Measurements from ENCODE around the gene SPDYE2B. TPM values are rescaled to one million over a fixed set of nuclear protein-coding genes. Genes with fewer than 3 reads are reported as not detected.
"Not testable (repeated sequence)": the region's sequence is repeated elsewhere in the genome, so short reads cannot be mapped to it uniquely, and the experiment has no call there.

The SPDYE2B gene
- total RNA-seq, 1 donor from 2014 or later = not detected

DNA sequence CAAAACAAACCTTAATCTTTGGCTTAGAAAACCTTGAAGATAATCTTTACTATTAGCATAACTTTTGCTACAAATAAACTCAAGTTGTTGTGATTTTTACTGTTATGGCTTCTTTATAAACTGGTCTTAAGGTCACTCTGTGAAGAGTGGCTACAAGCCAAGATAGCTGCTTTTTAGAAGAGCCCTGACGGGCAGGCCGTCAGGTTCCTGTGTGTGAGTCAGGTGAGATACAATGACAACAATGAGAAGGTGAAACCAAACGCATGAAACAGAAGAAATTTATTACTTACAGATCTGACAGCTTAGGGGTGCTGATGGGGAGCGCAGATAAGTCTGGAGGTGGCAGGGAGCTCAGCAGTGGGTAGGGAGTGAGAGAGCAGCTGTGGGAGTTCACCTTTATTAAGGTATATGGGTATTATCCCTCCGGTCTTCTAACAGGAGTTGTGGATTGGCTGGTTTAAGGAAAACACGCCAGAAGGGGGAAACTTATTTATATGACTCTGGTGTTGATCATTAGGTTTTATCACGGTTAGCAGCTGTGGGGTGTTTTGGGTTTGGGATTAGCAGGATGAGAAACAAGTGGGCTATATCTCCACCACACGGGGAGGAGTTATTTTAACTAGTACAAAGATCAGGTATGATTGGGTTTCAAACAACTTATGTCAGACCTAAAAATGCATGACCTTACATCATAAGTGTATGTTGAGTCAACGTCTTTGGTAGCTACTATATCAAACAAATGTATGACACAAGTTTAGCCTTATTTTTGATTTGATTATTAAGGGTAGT is 49.0 kb downstream of the SPDYE2B start:
- DNase-seq (ENCODE audit: low read depth in 2 of 2) = not testable (repeated sequence)

Other genes with a start within 250 kb of the SPDYE2B start
- 45.3 and 57.7 TPM in 2 replicates for gene ORAI2, start 216.7 kb upstream of the SPDYE2B start, total RNA-seq
- 8.9 and 10.5 TPM in 2 replicates for gene ALKBH4, start 185.5 kb upstream of the SPDYE2B start, total RNA-seq
- 13.5 and 17.7 TPM in 2 replicates for gene LRWD1, start 185.3 kb upstream of the SPDYE2B start, total RNA-seq
- 26.8 and 32.5 TPM in 2 replicates for gene POLR2J, start 171.4 kb upstream of the SPDYE2B start, total RNA-seq
- 1.4 and 1.7 TPM in 2 replicates for gene RASA4B, start 132.5 kb upstream of the SPDYE2B start, total RNA-seq
- gene UPK3BL2, start 106.6 kb upstream of the SPDYE2B start, total RNA-seq = 0.22 and 2.6 TPM in 2 replicates
- gene SPDYE2, start 99.1 kb upstream of the SPDYE2B start, total RNA-seq = not detected in 2 replicates
- 13.3 and 26.8 TPM in 2 replicates for gene POLR2J3, start 77.7 kb upstream of the SPDYE2B start, total RNA-seq
- 3.1 and 3.8 TPM in 2 replicates for gene RASA4, start 33.6 kb upstream of the SPDYE2B start, total RNA-seq
- 2.4 and 6.9 TPM in 2 replicates for gene UPK3BL1, start 7.5 kb upstream of the SPDYE2B start, total RNA-seq
- gene POLR2J2, start 21.3 kb downstream of the SPDYE2B start, total RNA-seq = 0.65 and 2.4 TPM in 2 replicates
- gene FAM185A, start 98.7 kb downstream of the SPDYE2B start, total RNA-seq = 4.1 and 5.2 TPM in 2 replicates

All from lung microvascular endothelial cell (primary cell).